ENCODE results near the gene C4orf51.

DNA sequence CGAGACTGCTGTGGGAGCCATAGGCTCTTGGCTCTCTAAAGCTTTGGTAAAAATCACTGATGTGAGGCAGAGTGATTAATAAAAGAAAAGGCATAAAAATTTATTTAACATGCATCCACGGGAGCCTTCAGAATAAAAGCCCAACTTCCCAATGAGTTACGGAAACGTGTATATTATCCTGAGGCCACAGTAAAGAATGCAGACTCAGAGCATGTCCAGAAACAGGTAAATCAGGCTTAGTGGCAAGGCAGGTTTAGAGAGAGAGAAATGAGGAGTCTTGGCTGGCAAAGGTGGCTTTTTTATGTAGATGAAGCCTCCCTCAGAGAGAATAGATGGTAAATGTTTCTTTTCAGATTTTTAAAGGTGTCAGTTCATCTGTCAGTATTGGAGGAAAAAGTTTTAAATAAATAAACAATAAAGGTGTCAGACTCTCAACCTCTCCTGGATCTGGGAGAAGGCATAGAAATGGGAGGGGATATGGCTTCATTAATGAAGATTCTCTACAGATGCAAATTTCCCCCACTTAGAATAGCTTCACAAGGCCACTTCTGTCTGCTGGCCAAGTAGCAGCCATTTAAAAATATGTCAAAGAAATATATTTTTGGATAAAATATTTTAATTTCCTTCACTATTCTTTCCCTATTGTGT is 24.0 kb downstream of the C4orf51 start:
- TF ChIP-seq, protein P1, sequence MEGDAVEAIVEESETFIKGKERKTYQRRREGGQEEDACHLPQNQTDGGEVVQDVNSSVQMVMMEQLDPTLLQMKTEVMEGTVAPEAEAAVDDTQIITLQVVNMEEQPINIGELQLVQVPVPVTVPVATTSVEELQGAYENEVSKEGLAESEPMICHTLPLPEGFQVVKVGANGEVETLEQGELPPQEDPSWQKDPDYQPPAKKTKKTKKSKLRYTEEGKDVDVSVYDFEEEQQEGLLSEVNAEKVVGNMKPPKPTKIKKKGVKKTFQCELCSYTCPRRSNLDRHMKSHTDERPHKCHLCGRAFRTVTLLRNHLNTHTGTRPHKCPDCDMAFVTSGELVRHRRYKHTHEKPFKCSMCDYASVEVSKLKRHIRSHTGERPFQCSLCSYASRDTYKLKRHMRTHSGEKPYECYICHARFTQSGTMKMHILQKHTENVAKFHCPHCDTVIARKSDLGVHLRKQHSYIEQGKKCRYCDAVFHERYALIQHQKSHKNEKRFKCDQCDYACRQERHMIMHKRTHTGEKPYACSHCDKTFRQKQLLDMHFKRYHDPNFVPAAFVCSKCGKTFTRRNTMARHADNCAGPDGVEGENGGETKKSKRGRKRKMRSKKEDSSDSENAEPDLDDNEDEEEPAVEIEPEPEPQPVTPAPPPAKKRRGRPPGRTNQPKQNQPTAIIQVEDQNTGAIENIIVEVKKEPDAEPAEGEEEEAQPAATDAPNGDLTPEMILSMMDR (conservative IDR thresholded peaks at IDR 0.05): no peak
- no peak for TF ChIP-seq ZFX (IDR thresholded peaks at IDR 0.05)

All from C4-2B (cell line).